GM18507 (cell line): ENCODE data around the gene GRID1.
A peak's percentile ranks its signal among the peaks of the same experiment; 100 is the strongest.

ENCODE experiments used
- DNase-seq: peaks from one replicate; pipeline ENCODE4 v3.0.0; 2011; ENCODE audit warnings: low read depth; ENCODE audit not compliant: insufficient read length; ENCODE audit errors: extremely low spot score
- FAIRE-seq: peaks from 2 replicates; lab custom pipeline; 2011; peaks lifted over from hg19 to GRCh38; lab: Jason Lieb, UNC

Gene GRID1

GRCh38 chr10:85826377-85826776 lies 540.2 kb downstream of the GRID1 start:
- FAIRE-seq (no peak), DNase-seq (no peak)

GRCh38 chr10:85811405-85811804 lies 555.2 kb downstream of the GRID1 start:
- DNase-seq (no peak), FAIRE-seq (no peak)

DNA sequence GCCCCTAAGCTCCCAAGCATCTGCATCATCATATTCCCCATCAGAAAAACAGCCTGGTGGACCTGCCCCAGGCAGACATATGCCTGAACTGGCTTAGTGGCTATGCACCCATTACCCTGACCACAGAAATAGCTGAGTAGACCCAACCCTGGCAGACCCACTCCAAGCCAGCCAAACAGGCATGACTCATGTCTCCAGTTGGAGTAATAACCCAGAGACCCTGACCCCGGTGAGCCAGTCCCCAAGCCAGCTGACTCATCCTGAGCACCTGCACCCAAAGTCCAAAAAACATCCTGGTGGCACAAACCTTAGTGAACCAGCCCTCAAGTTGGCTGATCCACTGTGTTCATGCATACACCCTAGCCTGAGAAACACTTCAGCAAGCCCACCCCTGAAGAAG lies 555.9 kb downstream of the GRID1 start:
- no peak for DNase-seq
- FAIRE-seq, result no peak

GRCh38 chr10:85795460-85795859 lies 571.1 kb downstream of the GRID1 start:
- FAIRE-seq (no peak), DNase-seq (no peak)

DNA sequence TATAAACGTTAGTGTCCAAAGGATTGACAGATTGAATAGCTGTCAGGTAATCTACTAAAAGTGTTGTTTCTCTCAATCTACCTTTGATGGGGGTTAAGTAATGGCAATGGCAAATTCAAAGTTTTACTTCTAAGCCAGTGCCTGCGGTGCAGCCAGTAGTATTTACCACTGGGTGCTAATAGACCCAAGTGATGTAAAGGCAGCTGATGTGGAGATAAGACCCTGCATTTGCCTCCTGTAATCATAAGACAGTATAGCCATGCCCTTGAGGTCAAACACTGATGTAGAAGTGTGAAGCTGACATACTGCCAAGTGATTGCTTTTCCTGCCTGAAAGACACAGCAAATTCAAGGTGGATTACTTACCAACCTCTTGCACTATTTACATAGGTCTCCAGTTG lies 572.0 kb downstream of the GRID1 start:
- FAIRE-seq (no peak), DNase-seq (no peak)

DNA sequence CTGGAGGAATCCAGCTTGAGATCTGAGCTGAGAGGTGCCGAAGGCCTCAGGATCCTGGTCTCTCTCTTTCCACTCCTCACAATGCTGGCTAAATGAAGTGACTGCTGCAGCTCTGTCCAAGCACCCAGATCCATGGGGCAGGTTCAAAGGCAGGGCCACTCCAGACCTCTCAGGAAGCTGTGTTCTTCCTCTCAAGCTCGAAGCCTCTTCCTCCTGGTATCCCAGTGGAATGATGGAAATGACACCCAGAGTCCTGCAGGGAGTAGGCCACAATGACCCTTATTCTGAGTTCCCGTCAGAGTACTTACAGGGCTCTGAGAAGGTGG lies 574.1 kb downstream of the GRID1 start:
- no peak for FAIRE-seq
- DNase-seq, result no peak

DNA sequence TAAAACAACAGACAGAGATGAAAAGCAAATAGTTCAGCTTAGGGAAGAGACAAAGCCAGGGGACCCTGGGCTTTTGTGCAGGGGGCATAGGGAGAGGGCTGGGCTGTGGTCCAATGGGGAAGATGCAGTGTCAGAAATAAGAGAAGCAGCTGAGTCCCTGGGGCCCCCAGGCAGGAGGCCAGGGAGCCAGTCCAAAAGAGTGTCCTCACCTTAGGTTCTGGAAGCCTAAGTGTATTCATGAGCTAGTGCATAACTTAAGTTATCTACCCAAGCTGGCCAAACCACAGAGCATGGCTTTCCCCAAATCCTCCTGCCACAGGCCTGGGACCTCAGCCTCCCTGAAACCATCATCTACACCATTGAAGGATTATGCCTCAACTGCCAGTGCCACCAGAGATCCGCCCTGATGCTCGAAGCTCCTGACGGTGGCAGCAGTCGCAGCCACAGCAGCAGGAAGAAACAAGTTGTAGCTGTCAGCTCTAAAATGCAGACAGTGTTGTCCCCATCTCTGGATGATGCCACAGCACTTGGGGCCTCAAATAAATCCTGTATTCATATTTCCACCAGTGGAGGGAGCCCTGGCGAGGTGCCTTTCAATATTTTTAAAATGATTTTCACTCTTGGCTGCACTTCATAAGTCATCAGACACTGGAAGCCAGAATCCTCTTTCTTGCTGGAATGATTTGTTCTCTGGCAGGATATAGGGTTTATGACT lies 574.6 kb downstream of the GRID1 start:
- no peak for FAIRE-seq

GRCh38 chr10:85789982-85790789 lies 576.4 kb downstream of the GRID1 start:
- no peak for DNase-seq
- no peak for FAIRE-seq

More for the DNA sequence above, 574.6 kb downstream of the GRID1 start:
- DNase-seq, result no peak

DNA sequence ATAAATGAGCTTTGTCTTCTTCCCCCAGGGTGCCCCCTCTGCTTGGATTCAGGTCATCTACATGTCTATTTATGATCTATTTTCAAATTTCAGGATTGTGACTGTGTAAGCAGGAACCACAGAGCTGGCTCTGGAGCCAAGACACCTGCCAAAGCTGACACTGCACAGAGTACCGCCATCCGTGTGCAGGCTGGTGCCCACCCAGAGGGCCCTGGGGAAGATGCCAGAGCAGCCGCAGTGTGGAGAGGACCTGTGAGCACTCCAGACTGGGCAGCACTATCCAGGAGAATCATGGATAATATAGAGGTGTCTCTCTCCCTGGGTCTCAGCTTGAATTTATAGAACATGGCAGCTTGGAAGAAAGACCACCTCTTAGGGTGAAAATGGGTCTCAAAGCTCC lies 577.5 kb downstream of the GRID1 start:
- DNase-seq (no peak), FAIRE-seq (no peak)

DNA sequence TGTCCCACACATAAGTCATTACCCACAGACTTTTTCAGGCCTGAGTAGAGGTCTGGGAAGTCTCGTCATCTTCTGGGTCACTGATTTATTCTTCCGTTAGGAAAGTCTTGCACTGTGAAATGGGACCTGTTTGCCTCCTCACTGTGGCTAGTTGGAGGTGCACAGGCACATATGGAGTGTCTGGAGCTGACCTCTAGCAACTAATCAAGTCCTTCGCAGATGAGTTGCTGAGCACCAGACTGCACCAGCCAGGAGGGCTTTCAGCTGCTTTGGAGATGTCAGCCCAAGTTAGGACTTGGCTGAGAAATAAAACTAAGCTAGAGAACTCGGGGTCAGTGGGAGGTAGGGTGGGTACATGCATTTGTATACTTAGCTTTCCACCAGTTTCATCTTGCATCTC lies 578.0 kb downstream of the GRID1 start:
- FAIRE-seq (no peak), DNase-seq (no peak)

- FAIRE-seq (no peak), DNase-seq (no peak)
These were observed 578.7 kb downstream of the GRID1 start for GRCh38 chr10:85787881-85788280.

GRCh38 chr10:85787393-85787792 lies 579.2 kb downstream of the GRID1 start:
- FAIRE-seq, result no peak

DNA sequence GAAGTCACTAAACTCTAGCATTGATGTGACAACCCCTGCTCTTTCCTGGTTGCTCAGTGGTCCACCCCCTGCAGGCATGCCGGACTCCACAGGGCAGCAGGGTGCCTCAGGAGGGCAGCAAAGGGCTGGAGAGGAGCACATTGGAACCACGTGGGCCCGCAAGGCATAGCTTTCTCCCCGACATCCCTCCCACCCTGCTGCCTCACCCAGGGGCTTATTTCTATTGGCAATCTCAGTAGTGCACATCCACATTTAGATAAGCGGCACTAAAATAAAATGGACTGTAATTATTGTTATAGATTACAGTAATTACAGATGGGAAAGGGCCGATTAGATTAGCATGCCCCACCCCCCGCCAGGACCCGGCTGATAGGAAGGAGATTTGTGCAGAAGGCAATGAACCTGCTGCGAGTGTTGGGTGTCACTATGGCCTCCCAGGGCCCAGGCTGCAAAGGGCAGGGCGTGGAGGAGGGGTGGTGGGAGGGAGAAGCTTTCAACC lies 580.1 kb downstream of the GRID1 start:
- FAIRE-seq, result no peak

More at GRCh38 chr10:85787393-85787792, 579.2 kb downstream of the GRID1 start:
- no peak for DNase-seq

GRCh38 chr10:85784792-85785191 lies 581.8 kb downstream of the GRID1 start:
- DNase-seq (no peak), FAIRE-seq (no peak)

More for the DNA sequence above, 580.1 kb downstream of the GRID1 start:
- DNase-seq, result no peak

- FAIRE-seq, result no peak
- no peak for DNase-seq
These were observed 585.2 kb downstream of the GRID1 start for GRCh38 chr10:85781404-85781803.

GRCh38 chr10:85778074-85778473 lies 588.5 kb downstream of the GRID1 start:
- DNase-seq, result no peak
- FAIRE-seq, result no peak

GRCh38 chr10:85767891-85768290 lies 598.7 kb downstream of the GRID1 start:
- DNase-seq (no peak), FAIRE-seq (no peak)

GRCh38 chr10:85764108-85764507 lies 602.5 kb downstream of the GRID1 start:
- FAIRE-seq (no peak), DNase-seq (no peak)

DNA sequence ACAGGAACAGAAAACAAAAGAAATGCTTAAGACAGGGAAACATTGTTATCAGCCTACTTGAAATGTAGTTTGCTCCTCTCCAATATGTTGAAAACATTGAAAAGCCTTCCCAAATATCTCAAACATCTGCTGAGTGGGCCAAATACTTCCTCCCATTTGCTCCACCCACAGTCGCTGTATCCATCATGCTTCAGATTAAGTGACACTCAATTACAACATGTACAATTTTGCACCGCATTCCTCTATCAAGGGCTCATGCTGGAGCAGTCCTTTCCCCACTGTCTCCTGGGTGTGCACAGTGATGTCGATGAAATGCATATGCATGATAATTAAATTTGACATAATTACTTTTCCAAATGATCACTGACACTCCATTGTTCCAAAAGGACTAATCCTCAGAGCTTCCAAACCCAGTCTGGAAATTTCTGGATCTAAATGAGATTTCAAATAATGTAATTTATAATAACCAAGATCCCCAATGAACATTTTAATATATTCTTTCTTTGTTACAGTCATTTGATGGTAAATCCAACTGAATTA lies 604.6 kb downstream of the GRID1 start:
- FAIRE-seq (no peak), DNase-seq (no peak)

DNA sequence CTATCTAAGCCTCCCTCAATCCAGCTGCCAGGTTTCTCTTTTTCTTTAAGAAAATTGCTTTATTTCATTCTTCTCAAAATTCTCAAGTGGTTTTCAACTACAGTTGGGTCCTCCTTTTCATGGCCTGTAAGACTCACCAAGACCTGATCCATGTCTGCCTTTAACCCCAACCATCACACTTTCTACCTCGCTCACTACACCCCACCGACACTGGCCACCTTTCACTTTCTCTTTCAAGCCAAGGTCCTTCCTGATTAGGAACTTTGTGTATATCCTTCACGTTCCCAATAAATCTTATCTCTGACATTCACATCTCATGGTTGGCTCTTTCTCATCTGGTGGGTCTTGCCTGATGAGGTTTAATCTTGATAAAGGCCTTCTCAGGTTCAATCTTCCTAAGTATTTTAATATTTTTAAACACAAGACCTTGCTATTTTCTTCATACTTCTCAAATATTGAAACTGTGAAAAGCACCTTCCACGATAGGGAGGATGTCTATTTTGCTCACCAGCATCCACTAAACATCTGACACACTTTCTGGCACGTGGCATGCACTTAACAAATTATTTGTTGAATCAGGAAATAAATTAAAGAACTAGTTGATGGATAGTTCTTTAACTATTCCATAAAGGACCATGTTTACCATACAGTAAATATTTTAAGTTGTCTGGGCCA lies 624.8 kb downstream of the GRID1 start:
- FAIRE-seq, result peak; percentile 54

More for the DNA sequence above, 624.8 kb downstream of the GRID1 start:
- peak; percentile 12 for DNase-seq
